Inflammatory macrophage treated with lipopolysaccharide for 1 hour (primary cell): ENCODE data around the gene GPX1.
"Not testable (repeated sequence)": the region's sequence is repeated elsewhere in the genome, so short reads cannot be mapped to it uniquely, and the experiment has no call there.

Source experiments
- DNase-seq, 2 donors: peaks; one replicate each; pipeline ENCODE4 v3.0.0-alpha.2; 2020 to 2022

The GPX1 gene

DNA sequence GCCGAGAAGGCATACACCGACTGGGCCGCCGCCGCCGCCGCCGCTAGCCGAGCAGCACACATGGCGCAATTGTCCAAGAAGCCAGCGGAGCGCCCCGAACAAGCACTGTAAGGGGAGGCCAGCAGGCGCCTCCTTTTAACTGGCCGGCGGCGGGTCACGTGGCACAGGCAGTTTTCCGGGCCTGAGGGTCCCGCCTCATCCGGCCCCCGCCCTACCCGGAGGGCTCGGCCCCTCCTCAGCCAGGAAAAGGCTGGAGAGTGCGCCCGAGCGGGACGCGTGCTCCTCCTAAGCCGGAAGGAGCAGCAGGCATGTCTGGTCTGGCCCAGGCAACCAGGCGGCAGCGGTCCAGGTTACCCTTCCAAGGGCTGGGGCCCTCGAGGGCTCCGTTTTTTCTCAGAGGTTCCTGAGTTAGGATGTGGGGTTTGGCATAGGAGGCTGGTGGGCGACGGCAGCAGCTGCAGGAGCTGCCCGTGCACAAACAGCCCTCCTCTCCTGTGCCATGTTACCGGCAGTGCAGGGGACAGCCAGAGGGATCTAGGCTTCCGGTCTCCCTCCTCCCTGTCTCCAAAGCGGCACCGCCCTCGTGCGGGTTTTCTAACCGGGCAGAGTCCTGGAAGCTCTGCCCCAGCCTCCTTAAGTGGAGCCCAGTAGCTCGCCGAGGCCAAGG lies at the start of gene GPX1:
Gene GPX1, minus strand, starts transcription at position 137 of the 667 bp plus-strand sequence. Its CDS starts 75 bp downstream, at position 62.
- DNase-seq = peak; percentile 89 to 91

DNA sequence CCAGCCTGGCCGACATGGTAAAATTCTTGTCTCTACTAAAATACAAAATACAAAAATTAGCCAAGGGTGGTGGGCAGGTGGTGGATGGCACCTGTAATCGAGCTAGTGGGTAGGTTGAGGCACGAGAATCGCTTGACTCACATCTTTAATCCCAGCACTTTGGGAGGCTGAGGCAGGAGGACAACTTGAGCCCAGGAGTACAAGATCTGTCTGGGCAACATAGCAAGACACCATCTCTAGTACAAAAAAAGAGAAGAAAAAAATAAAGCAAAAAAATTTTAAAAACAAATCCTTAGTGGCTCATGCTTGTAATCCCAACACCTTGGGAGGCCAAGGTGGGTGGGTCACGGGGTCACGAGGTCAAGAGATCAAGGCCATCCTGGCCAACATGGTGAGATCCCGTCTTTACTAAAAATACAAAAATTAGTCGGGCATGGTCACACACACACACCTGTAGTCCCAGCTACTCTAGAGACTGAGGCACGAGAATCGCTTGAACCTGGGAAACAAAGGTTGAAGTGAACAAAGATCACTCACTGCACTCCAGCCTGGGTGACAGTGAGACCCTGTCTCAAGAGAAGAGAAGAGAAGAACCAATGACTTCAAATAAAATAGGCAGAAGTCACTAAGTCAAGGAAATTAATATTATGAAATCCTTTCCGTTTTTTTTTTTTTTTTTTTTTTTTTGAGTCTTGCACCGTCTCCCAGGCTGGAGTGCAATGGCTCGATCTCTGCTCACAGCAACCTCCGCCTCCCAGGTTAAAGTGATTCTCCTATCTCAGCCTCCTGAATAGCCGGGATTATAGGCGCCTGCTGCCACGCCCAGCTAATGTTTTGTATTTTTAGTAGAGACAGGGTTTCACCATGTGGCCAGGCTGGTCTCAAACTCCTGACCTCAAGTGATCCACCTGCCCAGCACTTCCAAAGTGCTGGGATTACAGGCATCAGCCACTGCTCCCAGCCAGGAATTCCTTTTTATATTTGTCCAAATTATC lies 48.7 kb upstream of the GPX1 start:
- peak; percentile 38 to 63 for DNase-seq

DNA sequence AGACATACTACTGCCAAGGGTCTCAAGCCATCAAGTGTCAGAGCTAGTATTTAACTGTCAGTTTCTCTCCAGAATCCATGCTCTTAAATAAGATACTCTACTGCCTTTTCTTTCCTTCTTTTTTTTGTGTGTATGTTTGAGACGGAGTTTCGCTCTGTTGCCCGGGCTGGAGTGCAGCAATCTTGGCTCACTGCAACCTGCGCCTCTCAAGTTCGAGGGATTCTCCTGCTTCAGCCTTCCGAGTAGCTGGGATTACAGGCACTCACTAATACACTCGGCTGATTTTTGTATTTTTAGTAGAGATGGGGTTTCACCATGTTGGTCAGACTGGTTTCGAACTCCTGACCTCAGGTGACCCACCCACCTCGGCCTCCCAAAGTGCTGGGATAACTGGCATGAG lies 47.4 kb upstream of the GPX1 start:
- DNase-seq = not testable (repeated sequence)

DNA sequence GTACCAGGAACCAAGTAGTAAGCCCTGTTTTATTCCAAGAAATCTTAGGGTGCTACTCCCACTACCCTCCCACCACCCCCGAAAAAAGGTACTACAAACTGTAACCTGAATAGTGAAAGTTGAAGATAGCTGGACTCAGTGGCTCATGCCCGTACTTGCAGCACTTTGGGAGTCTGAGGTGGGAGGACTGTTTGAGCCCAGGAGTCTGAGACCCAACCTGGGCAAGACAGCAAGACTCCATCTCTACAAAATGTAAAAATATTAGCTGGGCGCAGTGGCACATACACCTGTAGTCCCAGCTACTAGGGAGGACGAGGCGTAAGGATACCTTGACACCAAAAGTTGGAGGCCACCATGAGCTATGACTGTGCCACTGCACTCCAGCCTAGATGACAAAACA lies 45.7 kb upstream of the GPX1 start:
- DNase-seq = no peak

DNA sequence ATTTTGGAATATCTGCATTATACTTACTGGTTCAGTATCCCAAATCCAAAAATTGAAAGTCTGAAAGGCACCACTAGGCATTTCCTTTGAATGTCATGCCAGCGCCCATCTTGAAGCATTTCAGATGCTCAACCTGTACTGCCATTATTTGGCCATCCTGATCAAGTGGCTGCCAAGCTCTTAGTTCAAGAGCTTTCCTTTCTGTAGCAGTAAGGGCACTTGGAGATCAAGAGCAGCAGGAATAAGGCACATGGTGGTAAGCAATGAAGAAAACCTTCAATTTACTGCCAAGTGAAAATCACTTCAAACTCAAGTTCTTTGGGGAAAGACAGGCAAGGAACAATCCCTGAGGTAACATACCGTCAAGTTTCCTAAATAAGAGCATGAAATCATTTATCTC lies 43.6 kb upstream of the GPX1 start:
- no peak for DNase-seq

DNA sequence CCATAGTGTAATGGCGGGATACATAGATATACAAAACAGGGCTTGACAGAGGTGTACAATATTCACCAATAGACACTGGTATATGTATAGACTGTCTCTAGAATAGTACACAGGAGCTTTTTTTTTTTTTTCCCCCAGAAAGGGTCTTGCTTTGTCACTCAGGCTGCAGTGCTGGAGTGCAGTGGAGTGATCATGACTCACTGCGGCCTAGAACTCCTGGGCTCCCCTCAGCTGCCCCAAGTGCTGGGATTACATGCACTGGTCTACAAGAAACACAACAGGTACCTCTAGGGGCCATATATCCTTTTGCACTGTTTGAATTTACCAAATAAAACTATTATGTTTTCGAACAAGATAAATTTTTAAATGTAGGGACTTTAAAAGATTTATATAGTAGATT lies 41.3 kb upstream of the GPX1 start:
- DNase-seq = no peak

DNA sequence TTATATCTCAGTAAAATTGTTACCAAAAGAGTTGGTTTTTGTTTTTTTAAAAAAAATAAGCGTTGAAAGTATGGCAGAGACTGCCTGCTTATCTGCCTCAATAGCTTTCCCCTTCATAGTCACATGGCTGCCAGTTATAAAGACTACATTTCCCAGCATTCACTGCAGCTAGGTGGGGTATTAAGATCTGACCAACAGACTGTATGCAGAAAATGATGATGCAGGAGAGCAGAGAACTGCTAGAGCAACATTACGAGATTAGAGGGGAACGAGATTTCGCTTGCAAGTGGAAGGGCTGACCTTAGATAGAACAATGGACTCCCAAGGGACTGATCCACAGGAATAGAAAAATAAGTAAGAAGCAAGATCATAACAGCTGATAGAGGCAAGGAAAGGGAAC lies 39.3 kb upstream of the GPX1 start:
- no peak for DNase-seq

DNA sequence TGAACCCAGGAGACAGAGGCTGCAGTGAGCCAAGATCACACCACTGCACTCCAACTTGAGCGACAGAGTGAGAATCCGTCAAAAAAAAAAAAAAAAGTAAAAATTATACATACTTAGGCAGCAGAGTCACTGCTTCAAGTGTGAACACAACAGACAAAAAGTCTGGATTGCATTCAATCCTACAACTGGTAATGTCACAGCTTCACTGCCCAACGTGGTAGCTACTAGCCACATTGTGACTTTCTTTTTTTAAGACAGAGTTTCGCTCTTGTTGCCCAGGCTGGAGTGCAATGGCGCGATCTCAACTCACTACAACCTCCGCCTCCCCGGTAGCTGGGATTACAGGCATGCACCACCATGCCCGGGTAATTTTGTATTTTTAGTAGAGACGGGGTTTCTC lies 33.2 kb upstream of the GPX1 start:
- not testable (repeated sequence) for DNase-seq

DNA sequence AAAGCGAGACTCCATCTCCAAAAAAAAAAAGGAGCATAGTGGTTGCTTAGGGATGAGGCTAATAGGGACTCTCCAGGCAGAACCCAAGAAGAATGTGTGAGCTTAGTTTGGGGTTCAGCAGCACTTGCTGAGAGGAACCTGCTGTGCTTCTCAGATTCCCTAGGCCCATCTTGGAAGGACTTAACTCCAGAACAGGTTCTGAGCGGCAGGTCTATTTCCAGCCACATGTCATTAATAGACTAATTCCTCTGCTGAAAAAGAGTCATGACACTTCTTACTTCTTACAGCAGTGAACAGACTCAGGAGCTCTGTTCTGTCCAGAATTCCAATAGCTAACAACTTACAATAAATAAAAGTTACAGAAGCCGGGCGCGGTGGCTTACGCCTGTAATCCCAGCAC lies 31.1 kb upstream of the GPX1 start:
- no peak for DNase-seq

DNA sequence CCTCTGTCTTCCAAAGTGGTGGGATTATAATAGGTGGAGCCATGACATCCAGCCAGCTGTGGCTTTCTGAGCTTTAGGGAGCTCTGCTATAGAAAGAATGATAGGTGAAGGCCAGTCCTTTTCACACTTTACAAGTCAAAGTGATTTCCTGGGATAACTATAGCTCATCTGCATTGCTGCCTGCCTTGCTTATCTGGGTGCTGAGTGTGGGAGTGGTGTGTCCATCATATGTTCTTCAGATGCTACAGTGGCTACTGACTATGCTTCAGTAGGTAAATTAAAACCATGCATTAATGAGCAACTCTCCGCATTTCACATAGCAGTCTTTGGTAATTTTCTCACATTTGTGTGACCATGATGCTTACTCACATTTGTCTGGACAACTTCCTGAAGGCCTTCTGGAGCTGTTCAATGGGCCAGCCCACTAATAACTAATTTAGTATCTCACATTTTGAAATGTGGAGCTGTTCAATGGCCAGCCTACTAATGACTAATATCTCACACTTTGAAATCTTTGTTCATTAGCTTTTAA lies 30.2 kb upstream of the GPX1 start:
- peak in 1 of 2 donors; percentile 33 for DNase-seq

DNA sequence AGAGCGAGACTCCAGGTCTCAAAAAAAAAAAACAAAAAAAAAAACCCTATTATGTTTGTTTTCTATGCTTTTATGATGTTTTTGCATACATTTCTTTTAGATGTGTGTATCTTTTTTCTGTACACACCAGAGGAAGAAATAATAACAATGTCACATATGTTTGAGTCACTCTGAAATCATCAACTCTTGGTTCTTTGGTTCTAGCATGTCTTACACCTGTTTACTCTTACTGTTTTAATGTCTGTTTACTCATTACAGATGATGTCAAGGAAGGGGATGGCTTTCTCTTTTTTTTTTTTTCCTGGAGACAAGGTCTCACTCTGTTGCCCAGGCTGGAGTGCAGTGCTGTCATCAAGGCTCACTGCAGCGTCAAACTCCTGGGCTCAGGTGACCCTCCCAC lies 29.6 kb upstream of the GPX1 start:
- no peak for DNase-seq

DNA sequence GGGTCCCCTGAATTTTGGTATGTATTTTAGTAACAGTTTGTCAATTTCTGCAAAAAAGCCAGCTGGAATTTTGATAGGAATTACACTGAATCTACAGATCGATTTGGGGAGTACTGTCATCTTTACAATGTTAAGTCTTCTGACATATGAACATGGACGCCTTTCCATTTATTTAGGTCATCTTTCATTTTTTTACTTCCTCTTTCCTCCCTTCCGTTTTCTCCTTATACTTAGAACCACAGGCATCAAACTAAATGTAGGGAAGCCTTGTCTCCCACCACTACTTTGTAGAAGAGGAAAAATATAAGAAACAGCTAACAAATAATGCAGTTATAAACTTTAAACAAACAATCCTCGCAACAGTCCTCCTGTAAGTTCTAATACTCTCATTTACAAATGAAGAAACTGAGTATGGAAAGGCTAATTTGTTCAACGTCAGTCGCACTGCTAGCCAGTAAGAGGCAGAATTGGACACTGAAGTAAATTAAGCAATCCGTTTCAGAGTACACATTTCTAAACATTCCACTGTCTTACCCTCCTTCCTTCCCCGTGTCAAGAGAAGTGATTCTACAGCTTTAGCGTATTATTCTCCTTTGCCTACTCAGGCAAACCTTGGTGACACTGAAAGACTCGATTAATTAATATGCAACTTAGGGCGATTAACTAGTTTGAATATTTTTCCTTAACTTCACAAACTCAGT lies 28.1 kb upstream of the GPX1 start:
- peak; percentile 65 to 68 for DNase-seq

DNA sequence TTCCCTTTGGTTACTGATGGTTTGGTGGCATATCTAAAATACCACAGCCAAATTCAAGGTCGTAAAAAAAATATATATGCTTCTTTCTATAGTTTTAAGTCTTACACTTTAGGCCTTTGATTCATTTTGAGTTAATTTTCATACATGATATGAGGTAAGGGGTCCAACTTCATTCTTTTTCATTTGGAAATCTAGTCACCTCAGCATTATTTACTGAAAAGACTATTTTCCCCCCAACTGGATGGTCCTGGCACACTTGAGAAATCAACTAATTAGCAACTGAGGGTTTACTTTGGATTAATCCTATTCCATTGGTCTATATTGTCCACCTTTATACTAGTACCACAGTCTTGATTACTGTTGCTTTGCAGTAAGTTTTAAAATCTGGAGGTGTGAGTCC lies 27.5 kb upstream of the GPX1 start:
- DNase-seq = no peak

DNA sequence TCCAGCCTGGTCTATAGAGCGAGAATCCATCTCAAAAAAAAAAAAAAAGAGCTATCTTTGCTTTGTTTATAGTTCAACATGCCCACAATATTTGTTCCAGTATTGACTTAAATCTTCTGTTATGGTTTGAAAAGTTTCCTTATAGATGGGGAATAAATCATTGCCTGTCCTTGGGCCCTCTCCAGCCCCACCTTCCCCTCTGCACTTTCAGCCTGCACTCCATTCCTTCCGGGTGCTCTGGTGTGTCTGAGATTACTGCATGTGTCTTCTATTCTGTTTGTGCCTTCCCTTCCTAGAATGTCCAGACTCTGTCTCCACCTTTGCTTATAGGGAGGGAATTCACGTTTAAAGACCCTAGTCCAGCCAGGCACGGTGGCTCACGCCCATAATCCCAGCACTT lies 25.2 kb upstream of the GPX1 start:
- DNase-seq = no peak

DNA sequence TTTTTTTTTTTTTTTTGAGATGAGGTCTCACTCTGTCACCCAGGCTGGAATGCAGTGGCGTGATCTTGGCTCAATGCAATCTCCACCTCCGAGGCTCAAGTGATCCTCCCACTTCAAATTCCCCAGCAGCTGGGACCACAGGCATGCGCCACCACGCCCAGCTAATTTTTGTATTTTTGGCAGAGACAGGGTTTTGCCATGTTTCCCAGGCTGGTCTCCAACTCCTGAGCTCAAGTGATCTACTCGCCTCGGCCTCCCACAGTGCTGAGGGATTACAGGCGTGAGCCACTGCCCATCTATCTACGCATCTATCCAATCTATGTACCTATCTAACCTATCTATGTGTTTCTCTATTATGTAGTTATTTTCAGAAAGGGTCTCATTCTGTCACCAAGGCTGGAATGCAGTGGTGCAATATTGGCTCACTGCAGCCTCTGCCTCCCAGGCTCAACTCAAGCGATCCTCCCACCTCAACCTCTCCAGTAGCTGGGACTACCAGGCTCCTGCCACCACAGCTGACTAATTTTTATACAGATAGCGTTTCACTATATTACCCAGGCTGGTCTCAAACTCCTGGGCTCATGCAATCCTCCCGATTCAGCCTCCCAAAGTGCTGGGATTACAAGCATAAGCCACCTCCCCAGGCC lies 20.2 kb upstream of the GPX1 start:
- DNase-seq = no peak

DNA sequence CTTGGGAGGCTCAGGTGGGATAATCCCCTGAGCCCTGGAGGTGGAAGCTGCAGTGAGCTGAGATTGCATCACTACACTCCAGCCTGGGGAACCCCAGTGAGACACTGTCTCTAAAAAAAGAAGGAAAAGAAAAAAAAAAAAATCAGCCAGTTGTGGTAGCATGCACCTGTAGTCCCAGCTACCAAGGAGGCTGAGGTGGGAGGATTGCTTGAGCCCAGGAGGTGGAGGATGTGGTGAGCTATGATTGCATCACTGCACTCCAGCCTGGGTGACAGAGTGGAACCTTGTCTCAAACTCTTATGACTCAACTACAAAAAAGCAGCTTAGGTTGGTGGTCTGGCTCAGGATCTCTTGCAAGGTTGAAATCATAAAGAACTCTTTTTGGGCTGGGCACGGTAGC lies 19.3 kb upstream of the GPX1 start:
- no peak for DNase-seq

DNA sequence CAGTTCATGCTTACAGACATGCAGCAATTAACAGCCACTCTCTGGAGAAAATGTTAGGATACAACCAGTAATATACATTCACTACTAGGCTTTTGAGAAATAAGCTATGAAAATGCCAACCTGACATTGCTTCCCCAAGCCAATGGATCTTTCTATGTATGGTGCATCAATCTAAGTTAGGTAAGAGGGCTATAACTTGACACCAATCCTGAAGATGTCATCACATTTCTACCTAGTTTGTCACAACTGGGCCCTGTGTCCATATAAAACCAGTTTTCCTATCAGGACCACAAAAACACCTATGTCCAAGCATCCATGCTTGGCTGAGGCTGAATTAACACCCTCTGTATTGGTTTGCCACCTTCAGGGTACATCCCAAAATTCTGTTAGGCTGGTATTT lies 13.8 kb upstream of the GPX1 start:
- no peak for DNase-seq

DNA sequence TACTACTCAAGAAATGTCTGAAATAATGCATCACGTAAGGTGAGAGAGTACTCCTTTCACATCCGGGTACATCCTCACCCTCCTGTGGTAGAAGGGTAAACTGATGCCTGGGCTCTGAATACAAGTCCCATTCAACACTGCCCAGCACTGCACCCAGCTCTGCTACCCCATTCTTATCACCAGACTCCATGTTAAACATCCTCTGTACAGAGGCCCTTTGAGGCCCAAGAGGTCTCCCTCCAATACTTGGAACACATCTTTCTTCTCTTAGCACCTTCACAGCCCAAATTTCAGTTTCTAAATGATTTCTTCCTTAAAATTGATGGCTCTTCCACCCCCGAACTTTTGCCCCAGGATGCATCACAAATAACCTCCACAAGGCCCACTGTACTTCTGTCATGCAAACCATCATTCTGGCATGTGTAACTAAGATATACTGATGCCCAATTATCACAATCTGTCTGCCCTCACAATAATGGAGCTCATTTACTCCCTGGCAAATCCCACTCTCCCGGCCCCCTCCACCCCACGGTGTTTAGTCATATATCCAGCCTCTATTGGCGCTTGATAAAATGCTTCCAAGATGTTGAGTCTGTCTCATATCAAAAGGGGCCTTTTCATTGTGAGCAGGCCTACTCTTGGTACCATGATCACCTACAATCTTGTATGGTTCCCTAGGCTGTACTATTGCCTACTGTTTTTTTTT lies 12.6 kb upstream of the GPX1 start:
- no peak for DNase-seq

DNA sequence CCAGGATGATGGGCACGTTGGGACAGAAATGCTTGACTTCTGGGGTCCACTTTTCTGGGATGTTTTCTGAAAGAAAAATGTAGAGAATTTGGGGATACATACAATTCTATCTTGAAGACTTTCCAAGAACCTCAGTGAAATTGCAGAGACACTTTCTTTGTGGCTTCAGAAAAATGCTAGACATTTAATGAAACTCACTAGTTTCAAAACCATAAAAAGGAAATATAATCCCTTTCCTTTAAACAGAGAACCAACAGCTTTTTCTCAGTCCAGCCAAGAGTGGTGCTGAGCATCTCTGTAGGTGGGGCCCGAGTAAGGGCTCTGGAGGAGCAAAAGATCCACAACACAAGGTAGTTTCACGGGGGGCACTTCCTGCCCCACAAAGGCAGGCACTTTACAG lies 4.4 kb upstream of the GPX1 start:
- no peak for DNase-seq

DNA sequence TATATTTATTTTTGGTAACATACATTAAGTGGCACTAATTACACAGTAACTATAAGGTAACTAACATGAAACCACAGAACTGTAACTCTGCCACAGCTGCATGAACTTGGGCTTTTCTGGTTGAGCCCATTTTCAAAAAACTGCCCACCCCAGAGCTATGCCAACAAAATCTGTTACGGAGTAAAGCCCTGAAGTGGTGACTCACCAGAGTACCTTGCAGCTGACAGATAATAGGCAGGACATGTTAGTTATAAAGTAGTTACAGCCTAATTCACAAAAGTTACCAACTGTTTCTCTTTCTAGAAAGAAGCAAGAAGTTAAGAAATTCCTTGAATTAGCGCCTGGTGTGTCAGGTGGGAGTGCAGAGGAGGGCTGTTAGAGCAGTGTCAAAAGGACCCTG lies 1.5 kb upstream of the GPX1 start:
- no peak for DNase-seq

DNA sequence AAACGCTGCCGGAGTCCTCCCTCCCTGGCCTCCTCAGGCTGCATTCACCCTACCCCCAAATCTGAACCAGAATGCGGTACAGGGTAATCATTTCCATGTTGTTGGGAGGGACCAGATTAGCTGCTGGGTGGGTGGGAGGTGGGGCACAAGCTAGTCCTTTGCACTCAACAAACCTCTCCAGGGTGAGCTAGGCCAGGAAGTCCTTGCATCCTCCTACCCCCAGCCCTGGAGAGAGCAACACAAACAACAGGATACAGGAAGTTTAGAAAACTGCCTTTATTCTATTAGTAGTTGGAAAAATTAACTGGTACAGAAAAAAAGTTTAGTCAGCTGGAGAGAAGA lies 702 bp upstream of the GPX1 start:
- peak in 1 of 2 donors; percentile 30 for DNase-seq
